GM12864 (cell line): Measurements from ENCODE around the gene LFNG.

ENCODE experiments used
- DNase-seq: peaks from one replicate; pipeline ENCODE4 v3.0.0-alpha.2; 2011; ENCODE audit warnings: low read depth
- H3K4me3 ChIP-seq: 2 replicates; pipeline ENCODE4 v1.5.1; 2011; ENCODE audit warnings: mild to moderate bottlenecking, low read depth, low read length, control low read depth
- CTCF ChIP-seq: IDR thresholded peaks from 2 replicates; pipeline ENCODE4 v1.5.1; 2011; ENCODE audit warnings: low read depth, mild to moderate bottlenecking, moderate library complexity, low read length, control low read depth, inconsistent platforms; ENCODE audit errors: missing control alignments

LFNG gene

GRCh38 chr7:2508327-2509215, 11.0 kb upstream of the LFNG start:
- no peak for DNase-seq
- TF ChIP-seq CTCF = no peak
- H3K4me3 ChIP-seq = no peak overlapping the region

GRCh38 chr7:2509298-2509906, 10.2 kb upstream of the LFNG start:
- TF ChIP-seq CTCF = no peak
- H3K4me3 ChIP-seq = no peak overlapping the region
- no peak for DNase-seq

GRCh38 chr7:2510130-2510776, 9.3 kb upstream of the LFNG start:
- no peak for TF ChIP-seq CTCF
- DNase-seq = no peak
- H3K4me3 ChIP-seq = no peak overlapping the region

GRCh38 chr7:2510909-2511768, 8.4 kb upstream of the LFNG start:
- no peak for DNase-seq
- H3K4me3 ChIP-seq = no peak overlapping the region
- no peak for TF ChIP-seq CTCF

- no peak for TF ChIP-seq CTCF
- DNase-seq = no peak
- H3K4me3 ChIP-seq = no peak overlapping the region
Observed at GRCh38 chr7:2511769-2512168, 7.8 kb upstream of the LFNG start.

- no peak for DNase-seq
- no peak overlapping the region for H3K4me3 ChIP-seq
Observed at GRCh38 chr7:2512179-2512661, 7.4 kb upstream of the LFNG start.

More at GRCh38 chr7:2512179-2512661, 7.4 kb upstream of the LFNG start:
- no peak for TF ChIP-seq CTCF
